GM10266 (cell line): ENCODE measurements around the gene HOXA7.

Experiments used
- DNase-seq: peaks from one replicate; pipeline ENCODE4 v3.0.0; 2012; ENCODE audit errors: extremely low spot score
- TF ChIP-seq, protein P1 (sequence below): IDR thresholded peaks from 2 replicates; pipeline ENCODE4 v1.5.1; 2012; ENCODE audit warnings: mild to moderate bottlenecking, low read depth; ENCODE audit not compliant: control insufficient read depth, insufficient read depth; ENCODE audit errors: missing control alignments

HOXA7 gene

DNA sequence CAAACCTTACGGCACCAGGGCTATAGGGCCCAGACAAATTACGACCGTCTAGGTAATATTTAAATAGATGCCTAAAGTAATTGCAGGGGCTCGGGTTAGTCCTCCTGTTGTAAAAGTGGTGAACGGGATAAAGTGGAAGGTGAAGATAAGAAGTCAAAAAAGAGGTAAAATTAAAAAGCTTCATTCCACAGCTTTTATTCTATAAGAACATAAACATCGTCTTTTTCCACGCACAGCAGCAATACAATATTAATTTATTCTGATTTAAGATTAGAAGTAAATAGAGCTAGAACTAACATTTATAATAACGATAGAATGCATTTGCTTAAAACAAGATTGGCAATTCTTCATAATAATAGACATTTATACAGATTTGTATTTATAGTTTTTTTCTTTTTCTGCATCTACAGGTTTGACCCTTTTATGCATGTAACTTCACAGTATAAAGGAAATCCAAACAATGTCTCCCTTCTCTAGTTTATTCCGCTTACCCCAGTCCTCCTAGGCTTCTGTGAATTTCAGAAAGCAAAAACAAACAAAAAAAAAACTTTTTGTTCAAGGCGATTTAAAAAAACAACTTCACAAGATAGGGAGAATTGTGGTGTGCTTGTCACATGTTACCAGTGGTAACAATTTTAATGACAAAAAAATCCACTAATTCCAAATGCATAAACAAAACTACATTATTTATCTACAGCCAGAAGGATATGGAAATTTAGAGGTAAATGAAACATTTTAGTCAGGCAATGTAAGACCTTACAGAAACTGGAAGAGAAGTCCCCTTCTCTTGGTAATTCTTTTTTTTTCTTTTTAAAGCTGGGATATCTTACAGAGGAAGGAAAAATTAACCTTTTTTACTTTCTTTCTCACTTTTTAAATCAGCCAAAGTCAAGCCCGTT, 14.2 kb upstream of the HOXA7 start:
- no peak for DNase-seq
- TF ChIP-seq, protein P1, sequence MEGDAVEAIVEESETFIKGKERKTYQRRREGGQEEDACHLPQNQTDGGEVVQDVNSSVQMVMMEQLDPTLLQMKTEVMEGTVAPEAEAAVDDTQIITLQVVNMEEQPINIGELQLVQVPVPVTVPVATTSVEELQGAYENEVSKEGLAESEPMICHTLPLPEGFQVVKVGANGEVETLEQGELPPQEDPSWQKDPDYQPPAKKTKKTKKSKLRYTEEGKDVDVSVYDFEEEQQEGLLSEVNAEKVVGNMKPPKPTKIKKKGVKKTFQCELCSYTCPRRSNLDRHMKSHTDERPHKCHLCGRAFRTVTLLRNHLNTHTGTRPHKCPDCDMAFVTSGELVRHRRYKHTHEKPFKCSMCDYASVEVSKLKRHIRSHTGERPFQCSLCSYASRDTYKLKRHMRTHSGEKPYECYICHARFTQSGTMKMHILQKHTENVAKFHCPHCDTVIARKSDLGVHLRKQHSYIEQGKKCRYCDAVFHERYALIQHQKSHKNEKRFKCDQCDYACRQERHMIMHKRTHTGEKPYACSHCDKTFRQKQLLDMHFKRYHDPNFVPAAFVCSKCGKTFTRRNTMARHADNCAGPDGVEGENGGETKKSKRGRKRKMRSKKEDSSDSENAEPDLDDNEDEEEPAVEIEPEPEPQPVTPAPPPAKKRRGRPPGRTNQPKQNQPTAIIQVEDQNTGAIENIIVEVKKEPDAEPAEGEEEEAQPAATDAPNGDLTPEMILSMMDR = no peak

DNA sequence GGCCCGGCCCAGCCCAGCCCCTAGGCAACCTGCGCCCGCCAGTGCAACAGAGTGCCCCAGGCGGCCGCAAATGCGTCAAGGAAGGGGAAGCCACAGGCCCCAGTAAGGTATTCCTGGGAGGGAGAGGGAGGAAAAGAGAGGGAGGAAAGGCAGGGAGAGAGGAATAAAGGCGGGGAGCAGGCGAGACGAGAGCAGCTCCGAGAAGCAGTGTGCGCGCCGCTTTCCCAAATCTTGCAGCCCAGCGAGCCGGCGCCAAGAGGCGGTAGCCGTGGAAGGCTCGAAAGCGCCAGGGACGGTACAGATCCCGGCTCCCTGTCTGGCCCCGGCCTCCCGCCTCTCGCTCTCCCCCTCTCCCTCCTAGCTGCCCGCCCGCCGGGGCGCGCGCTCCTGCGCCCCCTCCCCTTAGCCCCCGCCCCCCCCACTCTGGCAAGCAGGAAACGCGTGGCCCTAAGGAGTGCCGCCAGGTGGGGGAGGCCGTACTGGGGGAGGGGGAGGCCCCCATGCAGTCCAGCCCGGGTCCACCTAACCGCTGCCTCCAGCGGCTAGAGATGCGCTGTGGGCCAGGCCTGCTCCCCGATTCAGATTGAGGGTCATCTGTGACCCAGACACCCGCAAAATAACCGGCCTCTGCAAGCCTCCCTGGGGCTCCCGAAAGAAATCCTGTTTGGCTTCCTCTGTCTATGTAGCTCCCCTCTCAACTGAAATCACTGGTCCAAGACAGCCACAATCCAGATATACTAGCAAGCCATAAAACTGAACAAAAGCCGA, 13.4 kb upstream of the HOXA7 start:
- no peak for DNase-seq
- TF ChIP-seq, protein P1 = no peak

DNA sequence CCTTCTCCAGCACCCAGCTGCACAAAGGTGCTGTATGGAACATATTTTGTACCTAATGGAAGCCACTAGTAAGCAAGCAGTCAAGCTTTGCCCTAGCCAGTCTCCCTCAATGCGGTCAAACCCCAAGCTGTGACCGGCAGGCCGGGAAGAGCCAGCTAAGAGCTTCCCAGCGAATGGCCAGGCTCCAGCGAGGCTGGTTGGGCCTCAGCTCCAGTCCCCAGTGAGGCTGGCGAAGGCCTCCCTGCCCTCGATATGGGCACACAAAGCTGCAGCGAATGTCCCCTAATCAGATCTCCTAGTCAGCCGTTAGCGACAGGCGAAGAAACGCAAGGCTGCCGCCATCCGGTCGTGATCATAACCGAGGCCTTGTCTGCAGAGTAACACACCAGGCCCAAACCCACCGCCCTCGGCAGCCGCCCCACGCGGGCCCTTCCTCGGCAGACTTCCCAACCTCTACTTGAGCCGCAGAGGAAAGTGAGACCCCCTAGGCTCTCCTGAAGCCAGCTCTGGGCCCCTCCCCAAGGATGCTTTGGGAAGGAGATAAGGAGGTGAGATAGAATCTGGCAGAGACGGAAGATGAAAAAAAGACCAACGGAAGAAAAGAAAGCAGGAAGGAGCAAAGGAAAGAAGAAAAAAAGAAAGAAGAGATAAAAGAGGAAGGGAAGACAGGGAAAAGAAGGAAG, 11.9 kb upstream of the HOXA7 start:
- TF ChIP-seq, protein P1 = no peak
- DNase-seq = no peak

DNA sequence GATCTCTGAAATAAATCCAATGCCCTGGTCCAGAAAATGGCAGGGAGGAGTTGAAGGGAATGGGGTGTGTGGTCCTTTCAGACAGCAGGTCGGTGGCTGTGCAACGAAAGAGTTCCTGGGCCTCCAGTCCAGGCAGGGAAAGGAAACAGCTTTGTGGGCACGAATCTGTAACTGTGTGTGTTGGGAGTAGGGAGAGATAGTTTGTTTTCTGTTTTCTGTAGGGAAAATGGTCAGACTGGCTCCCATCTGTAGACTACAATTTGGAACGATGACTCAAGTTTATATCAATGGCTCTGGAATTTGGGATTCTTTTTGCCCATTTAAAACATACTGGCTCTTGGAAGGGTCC, 11.4 kb upstream of the HOXA7 start:
- TF ChIP-seq, protein P1 = no peak
- no peak for DNase-seq

DNA sequence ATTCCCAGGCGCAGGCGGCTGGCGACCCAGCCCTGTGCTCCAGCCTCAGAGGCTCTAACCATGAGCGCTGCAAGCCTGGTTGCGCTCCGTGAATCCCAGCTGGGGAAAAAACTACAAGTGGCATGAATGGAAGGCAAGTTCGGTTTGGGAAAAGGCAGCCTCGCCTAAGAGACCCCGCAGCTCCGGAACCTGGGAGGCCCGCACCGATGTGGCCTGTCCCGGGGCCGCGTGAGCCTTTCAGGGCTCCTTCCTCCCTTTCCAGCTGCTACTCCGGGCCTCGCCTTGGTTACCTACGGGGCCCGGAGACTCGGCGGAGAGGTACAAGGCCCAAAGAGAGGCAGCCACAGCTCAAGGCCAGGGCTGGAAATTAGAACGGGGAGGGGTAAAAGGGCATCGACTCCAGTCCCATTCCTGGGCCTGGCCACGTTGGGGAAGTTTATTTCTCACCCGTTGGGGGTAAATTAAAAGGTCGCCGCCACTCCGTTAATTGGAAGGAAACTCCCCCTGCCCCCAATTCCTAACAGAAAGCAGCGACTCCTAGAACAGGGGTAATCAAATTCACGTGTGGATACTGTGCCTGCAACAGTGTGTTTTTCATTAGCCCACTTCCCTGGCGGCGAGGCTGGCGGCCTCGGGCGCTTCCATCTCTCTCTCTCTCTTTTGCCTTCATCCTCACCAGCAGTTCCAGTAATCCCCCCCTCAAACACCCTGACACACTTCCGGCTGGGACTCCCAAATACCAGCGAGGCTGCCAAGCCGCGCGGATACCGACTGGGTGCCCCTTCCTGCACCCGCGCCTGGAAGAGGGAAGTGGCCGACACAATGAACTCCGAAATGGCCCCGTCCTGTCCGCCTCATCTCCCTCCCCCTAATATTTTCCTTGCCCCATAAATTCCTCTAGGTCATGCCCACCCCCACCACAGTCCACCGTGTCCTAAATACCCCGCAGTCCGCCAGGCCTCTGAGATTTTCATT, 10.3 kb upstream of the HOXA7 start:
- TF ChIP-seq, protein P1 = no peak
- DNase-seq = no peak

DNA sequence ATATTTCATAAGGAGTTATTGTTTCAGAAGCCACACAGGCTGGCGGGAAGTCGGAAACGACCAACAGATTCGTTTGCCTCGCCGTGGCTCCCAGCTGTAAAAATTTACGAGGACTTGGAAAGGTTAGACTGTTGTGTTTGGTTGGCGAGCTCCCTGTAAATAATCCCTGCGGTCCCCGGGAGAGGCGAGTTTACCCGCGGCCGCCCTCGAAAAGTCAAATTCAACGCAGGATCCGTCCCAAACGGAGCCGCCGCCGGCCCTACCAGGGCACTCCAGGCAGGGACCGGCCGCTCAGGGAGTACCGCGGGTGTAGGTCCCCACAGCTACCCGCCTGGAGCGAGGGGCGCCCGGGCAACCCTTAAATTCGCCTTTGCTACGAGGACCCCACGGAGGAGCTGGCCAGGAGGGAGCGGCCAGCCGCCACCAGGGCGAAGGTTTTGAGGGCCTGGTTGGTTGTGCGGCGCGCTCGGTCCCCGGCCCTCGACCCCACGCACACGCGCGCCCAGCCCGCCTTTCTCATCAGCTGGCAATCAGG, 9.6 kb upstream of the HOXA7 start:
- TF ChIP-seq, protein P1 = no peak
- no peak for DNase-seq
